Measurements from ENCODE around the gene ZNF383.
"Not testable (repeated sequence)": the region's sequence is repeated elsewhere in the genome, so short reads cannot be mapped to it uniquely, and the experiment has no call there.

ZNF383 gene

GRCh38 chr19:37217775-37218591, at the start of gene ZNF383:
Gene ZNF383, plus strand, starts transcription at chr19:37218214. Its CDS starts 12,240 bp downstream, at chr19:37230454.
- peak; percentile 50 to 79 (median 66) for DNase-seq (ENCODE audit: low read depth in 4 of 4, low spot score in 1 of 4)

- DNase-seq (ENCODE audit: low read depth in 4 of 4, low spot score in 1 of 4), result peak; percentile 63 to 76 (median 70)
These were observed 45.3 kb upstream of the ZNF383 start, which contains the start of gene ZNF585A for GRCh38 chr19:37172368-37173366. Gene ZNF585A, minus strand, starts transcription at chr19:37172695. Its CDS starts 2,785 bp downstream, at chr19:37169910.

DNA sequence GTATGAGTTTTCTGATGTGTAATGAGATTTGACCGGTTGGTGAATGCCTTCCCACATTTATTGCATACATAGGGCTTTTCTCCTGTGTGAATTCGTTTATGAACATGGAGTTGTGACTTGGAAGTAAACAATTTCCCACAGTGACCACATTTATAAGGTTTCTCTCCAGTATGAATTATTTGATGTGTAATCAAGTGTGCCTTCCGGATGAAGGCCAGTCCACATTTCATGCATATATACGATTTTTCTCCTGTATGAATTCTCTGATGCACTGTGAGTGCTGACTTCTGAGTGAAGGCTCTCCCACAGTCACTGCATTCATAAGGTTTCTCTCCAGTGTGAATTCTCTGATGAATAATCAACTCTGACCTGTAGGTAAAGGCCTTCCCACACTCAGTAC, 31.9 kb upstream of the ZNF383 start:
- not testable (repeated sequence) for DNase-seq (ENCODE audit: low read depth in 4 of 4, low spot score in 1 of 4)

GRCh38 chr19:37195248-37195647, 22.8 kb upstream of the ZNF383 start:
- DNase-seq (ENCODE audit: low read depth in 4 of 4, low spot score in 1 of 4), result not testable (repeated sequence)

- DNase-seq (ENCODE audit: low read depth in 4 of 4, low spot score in 1 of 4), result not testable (repeated sequence)
These were observed 20.9 kb upstream of the ZNF383 start for GRCh38 chr19:37197115-37197514.

DNA sequence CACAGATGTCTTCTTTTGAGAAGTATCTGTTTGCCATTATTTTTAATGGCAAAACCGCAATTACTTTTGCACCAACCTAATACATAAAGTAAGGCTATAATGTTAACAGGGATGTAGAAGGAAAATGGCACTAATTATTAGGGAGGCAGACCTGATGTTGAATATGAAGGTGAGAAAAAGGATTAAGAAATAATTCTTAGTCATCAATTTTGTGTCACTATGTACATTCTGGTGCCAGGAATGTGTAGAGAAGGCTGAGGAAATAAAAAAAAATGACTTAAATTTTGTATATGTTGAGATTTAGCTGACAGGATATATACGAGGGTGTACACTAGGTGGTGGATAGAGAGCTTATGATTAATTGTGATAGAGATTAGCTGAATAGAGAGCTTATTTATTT, 20.2 kb upstream of the ZNF383 start:
- no peak for DNase-seq (ENCODE audit: low read depth in 4 of 4, low spot score in 1 of 4)

DNA sequence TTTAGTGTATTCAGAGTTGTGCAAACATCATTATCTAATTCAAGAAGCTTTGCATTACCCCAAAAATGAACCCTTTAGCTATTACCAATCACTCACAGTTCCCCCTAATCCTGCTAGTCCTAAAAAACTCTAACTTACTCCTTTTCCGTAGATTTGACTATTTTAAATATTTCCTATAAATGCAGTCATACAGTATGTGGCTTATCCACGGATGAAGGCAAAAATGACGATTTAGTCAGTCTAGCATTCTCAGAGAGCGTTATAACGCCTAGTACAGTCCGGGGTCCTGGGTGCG, 587 bp upstream of the ZNF383 start:
- no peak for DNase-seq (ENCODE audit: low read depth in 4 of 4, low spot score in 1 of 4)

DNA sequence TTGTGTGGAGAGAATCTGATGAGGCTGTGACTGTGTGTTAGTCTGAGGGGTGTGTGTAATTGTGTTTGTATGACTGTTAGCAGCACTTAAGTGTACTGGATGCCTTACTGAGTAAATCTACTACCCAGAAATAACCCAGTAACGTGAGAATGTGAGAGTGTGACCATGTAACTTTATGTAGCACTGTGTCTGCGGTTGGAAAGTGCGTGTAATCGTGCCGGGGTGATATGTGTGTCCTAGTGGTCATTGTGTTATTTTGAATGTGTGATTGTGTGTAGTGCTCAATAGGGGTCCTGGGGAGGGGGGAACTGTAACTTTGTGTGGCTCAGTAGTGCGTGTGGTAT, 550 bp downstream of the ZNF383 start:
- no peak for DNase-seq (ENCODE audit: low read depth in 4 of 4, low spot score in 1 of 4)

GRCh38 chr19:37220383-37220782, 2.4 kb downstream of the ZNF383 start:
- no peak for DNase-seq (ENCODE audit: low read depth in 4 of 4, low spot score in 1 of 4)

- no peak for DNase-seq (ENCODE audit: low read depth in 4 of 4, low spot score in 1 of 4)
These were observed 3.1 kb downstream of the ZNF383 start for GRCh38 chr19:37221136-37221535.

- DNase-seq (ENCODE audit: low read depth in 4 of 4, low spot score in 1 of 4), result no peak
These were observed 8.2 kb downstream of the ZNF383 start for GRCh38 chr19:37226248-37226647.

DNA sequence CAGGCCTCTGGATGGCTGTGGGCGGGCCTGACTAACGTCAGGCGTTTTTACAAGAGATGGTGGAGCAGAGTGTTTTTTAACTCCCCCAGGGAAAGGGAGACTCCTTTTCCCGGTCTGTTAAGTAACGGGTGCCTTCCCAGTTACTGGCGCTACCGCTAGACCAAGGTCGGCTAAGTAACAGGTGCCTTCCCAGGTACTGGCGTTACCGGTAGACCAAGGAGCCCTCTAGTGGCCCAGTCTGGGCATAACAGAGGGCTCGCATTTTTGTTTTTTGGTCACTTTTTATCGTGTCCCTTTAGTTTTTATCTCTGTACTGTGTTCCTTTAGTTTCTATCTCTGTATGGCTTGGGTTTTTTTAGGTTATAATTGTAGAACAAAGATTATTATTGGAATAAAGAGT, 10.0 kb downstream of the ZNF383 start:
- no peak for DNase-seq (ENCODE audit: low read depth in 4 of 4, low spot score in 1 of 4)

DNA sequence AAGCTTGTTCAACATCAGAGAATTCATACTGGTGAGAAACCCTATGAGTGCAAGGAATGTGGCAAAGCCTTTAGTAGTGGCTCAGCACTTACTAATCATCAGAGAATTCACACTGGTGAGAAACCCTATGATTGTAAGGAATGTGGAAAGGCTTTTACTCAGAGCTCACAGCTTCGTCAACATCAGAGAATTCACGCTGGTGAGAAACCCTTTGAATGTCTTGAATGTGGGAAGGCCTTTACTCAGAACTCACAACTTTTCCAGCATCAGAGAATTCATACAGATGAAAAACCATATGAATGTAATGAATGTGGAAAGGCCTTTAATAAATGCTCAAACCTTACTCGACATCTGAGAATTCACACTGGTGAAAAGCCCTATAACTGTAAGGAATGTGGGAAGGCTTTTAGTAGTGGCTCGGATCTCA, 25.2 kb downstream of the ZNF383 start:
- no peak for DNase-seq (ENCODE audit: low read depth in 4 of 4, low spot score in 1 of 4)

GRCh38 chr19:37251308-37252229, 33.6 kb downstream of the ZNF383 start:
- DNase-seq (ENCODE audit: low read depth in 4 of 4, low spot score in 1 of 4), result no peak

- not testable (repeated sequence) for DNase-seq (ENCODE audit: low read depth in 4 of 4, low spot score in 1 of 4)
These were observed 45.0 kb downstream of the ZNF383 start for GRCh38 chr19:37263028-37263427.

DNA sequence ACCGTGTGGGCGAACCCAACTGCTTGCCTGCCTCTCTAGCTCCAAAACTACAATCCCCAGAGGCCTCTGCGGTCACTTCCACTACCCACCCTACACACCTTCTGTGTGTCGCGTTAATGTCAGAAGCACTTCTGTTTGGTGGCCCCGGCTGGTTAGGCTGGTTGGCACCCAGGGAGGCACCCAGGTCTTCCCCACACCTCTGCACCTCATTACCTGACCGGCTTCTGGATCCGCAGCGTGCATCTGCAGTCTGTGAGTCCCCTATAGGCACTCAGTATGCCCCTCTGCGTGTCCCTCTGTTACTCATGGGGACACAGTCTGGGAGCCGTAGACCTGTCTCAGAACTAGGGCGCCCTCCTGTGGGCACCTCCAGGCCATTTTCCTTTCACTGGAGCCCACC, 49.0 kb downstream of the ZNF383 start:
- not testable (repeated sequence) for DNase-seq (ENCODE audit: low read depth in 4 of 4, low spot score in 1 of 4)

DNA sequence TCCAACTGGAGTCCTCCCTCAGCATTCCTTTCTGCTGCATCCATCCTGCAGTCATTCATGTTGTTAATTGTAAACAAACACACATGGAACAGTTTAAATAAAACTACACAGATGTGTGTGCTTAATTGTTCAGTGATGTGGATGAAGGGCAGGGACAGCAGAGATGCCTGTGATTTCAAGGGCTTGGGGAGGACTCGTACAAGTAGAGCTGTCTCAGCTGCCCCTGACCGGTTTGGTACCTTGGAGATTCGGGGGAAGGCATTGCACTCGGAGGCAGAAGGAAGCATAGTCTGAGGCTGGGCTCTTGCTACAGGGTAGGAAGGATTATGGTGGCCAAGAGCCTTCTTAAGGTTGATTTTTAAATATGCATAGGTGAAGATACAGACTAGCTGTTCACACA, 49.7 kb downstream of the ZNF383 start:
- DNase-seq (ENCODE audit: low read depth in 4 of 4, low spot score in 1 of 4), result not testable (repeated sequence)

DNA sequence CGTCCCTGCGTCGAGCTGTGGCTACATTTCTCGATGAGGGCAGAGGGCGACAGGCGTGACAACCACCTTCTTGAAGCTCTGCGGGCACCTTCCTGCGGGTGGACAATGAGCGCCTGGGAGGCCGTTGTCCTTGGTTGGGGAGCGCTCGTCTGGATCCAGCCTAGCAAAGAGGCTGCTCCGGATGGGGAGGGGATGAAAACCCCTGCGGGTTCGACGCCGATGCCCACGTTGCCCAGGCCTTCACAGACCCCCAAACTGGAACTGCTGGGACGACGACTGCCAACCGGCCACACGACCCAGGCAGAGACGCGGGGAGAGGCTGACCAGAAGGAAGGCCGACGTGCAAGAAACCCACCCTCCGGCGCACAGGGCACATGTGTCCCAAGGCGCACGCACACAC, 62.6 kb downstream of the ZNF383 start:
- DNase-seq (ENCODE audit: low read depth in 4 of 4, low spot score in 1 of 4), result not testable (repeated sequence)

- not testable (repeated sequence) for DNase-seq (ENCODE audit: low read depth in 4 of 4, low spot score in 1 of 4)
These were observed 66.0 kb downstream of the ZNF383 start for GRCh38 chr19:37284020-37284419.

DNA sequence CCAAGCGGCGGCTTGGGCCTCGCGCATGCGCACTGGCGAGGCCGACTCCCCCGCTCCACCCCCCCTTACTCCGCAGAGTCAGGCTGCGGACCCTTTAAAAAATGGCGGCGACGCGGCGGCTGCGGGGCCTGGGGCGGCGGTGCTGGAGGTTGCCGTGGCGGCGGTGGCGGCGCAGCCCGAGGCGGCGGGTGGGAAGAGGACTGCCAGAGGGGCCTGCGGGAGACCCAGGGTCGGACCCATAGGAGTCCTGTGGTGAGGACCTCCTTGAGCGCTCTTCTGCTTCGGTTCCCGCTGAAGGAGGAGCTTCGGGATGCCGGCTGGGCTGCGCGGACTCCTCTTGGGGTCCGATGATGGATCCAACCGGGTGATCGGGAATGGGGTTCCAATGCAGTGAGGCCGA, 71.2 kb downstream of the ZNF383 start:
- DNase-seq (ENCODE audit: low read depth in 4 of 4, low spot score in 1 of 4), result not testable (repeated sequence)

All from stimulated activated CD4-positive, alpha-beta T cell treated with anti-CD3 and anti-CD28 coated beads, Interleukin-1b, Interleukin-23, amount 100 ng/mL, for 24 hours (primary cell).